ENCODE measurements around the gene LPCAT2. TPM values are rescaled to one million over a fixed set of nuclear protein-coding genes. Genes with fewer than 3 reads are reported as not detected.

Gene LPCAT2
- total RNA-seq, 4 donors from 2014 or later = 8.0 to 27.1 (median 18.0) TPM

DNA sequence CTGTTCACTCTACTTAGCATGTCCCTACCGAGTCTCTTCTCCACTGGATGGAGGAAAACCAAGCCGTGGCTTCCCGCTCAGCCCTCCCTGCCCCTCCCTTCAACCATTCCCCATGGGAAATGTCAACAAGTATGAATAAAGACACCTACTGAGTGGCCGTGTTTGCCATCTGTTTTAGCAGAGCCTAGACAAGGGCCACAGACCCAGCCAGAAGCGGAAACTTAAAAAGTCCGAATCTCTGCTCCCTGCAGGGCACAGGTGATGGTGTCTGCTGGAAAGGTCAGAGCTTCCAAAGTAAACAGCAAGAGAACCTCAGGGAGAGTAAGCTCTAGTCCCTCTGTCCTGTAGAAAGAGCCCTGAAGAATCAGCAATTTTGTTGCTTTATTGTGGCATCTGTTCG is 2.8 kb upstream of the LPCAT2 start:
- Histone ChIP-seq H3K4me1 (peaks cover 0 to 56% (median 14%) of the 10 kb centered on the region in 3 donors), H3K9me3 (no peaks in the 10 kb centered on the region), H3K36me3 (peaks cover 0 to 21% of the 10 kb centered on the region in 2 donors), H3K4me3 (no peak overlapping the region), H3K27me3 (peaks cover 19% of the 10 kb centered on the region), H3K27ac (no peak overlapping the region)
- TF ChIP-seq EP300 (IDR thresholded peaks at IDR 0.05) (no peak), POLR2A (IDR thresholded peaks at IDR 0.05) (no peak), POLR2AphosphoS5 (IDR thresholded peaks at IDR 0.05) (no peak)
- TF ChIP-seq, protein P1, sequence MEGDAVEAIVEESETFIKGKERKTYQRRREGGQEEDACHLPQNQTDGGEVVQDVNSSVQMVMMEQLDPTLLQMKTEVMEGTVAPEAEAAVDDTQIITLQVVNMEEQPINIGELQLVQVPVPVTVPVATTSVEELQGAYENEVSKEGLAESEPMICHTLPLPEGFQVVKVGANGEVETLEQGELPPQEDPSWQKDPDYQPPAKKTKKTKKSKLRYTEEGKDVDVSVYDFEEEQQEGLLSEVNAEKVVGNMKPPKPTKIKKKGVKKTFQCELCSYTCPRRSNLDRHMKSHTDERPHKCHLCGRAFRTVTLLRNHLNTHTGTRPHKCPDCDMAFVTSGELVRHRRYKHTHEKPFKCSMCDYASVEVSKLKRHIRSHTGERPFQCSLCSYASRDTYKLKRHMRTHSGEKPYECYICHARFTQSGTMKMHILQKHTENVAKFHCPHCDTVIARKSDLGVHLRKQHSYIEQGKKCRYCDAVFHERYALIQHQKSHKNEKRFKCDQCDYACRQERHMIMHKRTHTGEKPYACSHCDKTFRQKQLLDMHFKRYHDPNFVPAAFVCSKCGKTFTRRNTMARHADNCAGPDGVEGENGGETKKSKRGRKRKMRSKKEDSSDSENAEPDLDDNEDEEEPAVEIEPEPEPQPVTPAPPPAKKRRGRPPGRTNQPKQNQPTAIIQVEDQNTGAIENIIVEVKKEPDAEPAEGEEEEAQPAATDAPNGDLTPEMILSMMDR (IDR thresholded peaks at IDR 0.05) = no peak
- WGBS, 2 donors (ENCODE audit: low coverage in 1 of 2) = 84 to 87% methylated on average over 5 to 7 of the region's 7 CpGs
- no peak for ATAC-seq

DNA sequence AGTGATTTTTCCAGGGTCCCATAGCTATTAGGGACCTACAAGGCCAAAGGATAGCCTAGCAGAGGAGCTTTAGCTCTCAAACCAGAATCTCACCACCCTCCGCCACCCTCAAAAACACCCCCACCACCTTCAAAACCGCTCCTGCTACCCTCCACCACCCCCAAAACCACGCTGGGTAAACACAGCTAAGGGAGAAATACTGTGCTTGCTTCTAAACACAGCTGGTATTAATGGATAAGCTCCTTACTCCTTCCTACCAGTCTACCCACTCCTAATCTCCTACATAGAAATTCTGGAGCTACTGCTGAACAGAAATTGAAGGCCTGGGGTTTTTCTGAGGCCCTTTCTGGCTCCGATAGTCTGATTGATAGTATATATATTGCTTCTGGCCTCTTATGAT is 2.2 kb upstream of the LPCAT2 start:
- Histone ChIP-seq H3K4me3 (no peak overlapping the region), H3K27ac (no peak overlapping the region), H3K9me3 (no peaks in the 10 kb centered on the region), H3K27me3 (peaks cover 19% of the 10 kb centered on the region), H3K36me3 (peaks cover 0 to 18% of the 10 kb centered on the region in 2 donors), H3K4me1 (peaks cover 0 to 50% (median 14%) of the 10 kb centered on the region in 3 donors)
- WGBS, 2 donors (ENCODE audit: low coverage in 1 of 2) = 72% methylated on average over 3 of the region's 4 CpGs; no CpG with 5 or more reads in 1 of the 2 donors
- TF ChIP-seq POLR2AphosphoS5 (IDR thresholded peaks at IDR 0.05) (no peak), EP300 (IDR thresholded peaks at IDR 0.05) (no peak), POLR2A (IDR thresholded peaks at IDR 0.05) (no peak)
- TF ChIP-seq, protein P1 (IDR thresholded peaks at IDR 0.05) = no peak
- no peak for ATAC-seq

DNA sequence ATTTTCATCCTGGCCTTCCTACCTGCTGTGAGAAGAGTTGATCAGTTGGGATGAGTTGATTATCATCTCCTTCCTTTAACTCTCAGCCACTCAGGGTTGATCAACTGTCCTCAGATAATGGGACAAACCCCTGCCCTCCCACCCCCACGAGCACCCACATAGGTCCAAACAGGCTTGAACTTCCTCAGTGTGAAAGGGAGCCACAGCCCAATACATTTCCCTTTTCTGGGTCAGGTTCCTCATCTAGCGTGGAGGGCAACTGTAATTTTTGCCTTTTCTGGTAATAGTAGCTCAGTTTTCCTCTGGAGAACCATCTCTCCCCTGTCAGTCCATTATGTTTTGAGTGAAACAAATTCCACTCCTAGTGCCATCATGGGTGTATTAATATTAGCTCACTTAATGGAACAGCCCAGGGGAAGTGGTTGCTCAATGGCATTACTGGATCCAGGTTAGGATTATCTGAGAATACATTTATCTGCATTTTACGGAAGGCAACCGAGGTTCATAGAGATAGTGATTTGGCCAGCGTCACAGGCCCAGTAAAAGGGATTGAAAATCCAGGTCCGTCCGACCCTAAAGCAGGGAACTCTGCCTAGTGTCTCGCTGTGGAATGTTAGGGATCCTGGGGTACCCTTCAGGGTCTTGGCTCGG is 476 bp upstream of the LPCAT2 start:
- H3K27ac ChIP-seq = peak overlapping the region in 3 of 4 donors; percentile 72 to 84 (median 73)
- peaks cover 0 to 33% (median 2%) of the 10 kb centered on the region in 3 donors for H3K4me1 ChIP-seq
- H3K36me3 ChIP-seq = peaks cover 0 to 18% of the 10 kb centered on the region in 2 donors
- TF ChIP-seq POLR2AphosphoS5 (IDR thresholded peaks at IDR 0.05) = no peak
- no peak for TF ChIP-seq EP300 (IDR thresholded peaks at IDR 0.05)
- H3K9me3 ChIP-seq = peaks cover 0 to 13% (median 0%) of the 10 kb centered on the region in 3 donors
- peak overlapping the region; percentile 38 to 72 for H3K4me3 ChIP-seq
- ATAC-seq = peak; percentile 40
- WGBS, 2 donors (ENCODE audit: low coverage in 1 of 2) = 28 to 72% methylated on average over 2 to 7 of the region's 9 CpGs
- H3K27me3 ChIP-seq = peaks cover 19% of the 10 kb centered on the region

DNA sequence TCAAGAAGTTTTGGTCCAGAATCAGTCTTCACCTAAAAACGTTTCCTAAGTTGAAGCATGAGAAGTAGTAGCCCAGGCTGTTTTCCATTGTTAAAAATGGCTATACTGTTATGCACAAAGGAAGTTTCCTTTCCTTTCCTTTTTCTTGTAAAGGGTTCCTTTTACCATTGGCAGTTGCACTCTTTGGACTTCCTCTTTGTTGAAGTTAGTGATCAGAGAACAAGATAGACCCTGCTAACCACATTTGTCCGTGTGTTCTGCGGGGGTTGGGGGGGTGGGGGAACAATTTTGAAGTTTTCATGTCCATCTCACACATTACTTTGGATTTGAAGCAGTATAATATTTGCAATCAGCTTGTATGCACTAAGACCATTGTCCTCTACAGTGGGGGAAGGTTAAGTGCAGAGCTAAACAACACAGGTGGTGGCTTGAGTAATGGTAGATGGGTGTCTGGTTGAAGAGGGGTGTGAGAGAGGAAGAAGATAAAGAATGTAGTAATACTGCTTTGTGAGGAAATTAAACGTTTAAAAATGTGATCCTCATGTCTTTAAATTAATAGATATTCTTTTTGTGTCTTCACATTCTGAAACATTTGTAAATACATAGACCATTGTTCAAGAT is 1.4 kb downstream of the LPCAT2 start:
- Histone ChIP-seq H3K4me3 (peak overlapping the region in 1 of 2 donors; percentile 72), H3K27me3 (peaks cover 19% of the 10 kb centered on the region), H3K27ac (peak overlapping the region in 1 of 4 donors; percentile 84), H3K9me3 (peaks cover 0 to 18% (median 0%) of the 10 kb centered on the region in 3 donors), H3K36me3 (peaks cover 0 to 15% of the 10 kb centered on the region in 2 donors), H3K4me1 (peaks cover 0 to 23% (median 0%) of the 10 kb centered on the region in 3 donors)
- TF ChIP-seq, protein P1 (IDR thresholded peaks at IDR 0.05) = no peak
- TF ChIP-seq POLR2AphosphoS5 (IDR thresholded peaks at IDR 0.05) (no peak), POLR2A (IDR thresholded peaks at IDR 0.05) (no peak), EP300 (IDR thresholded peaks at IDR 0.05) (no peak)
- WGBS, 2 donors (ENCODE audit: low coverage in 1 of 2) = 28 to 48% methylated on average over 3 to 4 of the region's 4 CpGs
- no peak for ATAC-seq

DNA sequence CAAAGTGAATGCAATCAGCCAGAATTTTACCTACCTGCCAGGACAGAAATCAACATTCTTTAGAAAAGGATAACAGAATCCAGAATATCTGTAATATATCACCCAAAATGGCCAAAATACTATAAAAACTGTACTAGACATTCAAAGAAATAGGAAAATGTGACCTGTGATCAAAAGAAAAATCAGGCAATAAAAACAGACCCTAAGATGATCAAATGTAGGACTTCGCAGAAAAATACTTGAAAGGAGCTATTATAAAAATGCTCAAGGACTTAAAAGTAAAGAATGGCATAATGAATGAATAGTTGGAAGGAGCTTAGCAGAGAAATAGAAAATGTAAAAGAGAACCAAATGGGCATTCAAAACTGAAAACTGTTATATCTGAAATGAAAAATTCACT is 4.1 kb downstream of the LPCAT2 start:
- Histone ChIP-seq H3K36me3 (no peaks in the 10 kb centered on the region), H3K9me3 (peaks cover 0 to 18% (median 0%) of the 10 kb centered on the region in 3 donors), H3K4me3 (no peak overlapping the region), H3K27me3 (peaks cover 19% of the 10 kb centered on the region), H3K27ac (no peak overlapping the region), H3K4me1 (peaks cover 0 to 23% (median 0%) of the 10 kb centered on the region in 3 donors)
- ATAC-seq = no peak
- no peak for TF ChIP-seq POLR2AphosphoS5 (IDR thresholded peaks at IDR 0.05)
- TF ChIP-seq POLR2A (IDR thresholded peaks at IDR 0.05) = no peak
- TF ChIP-seq, protein P1 (IDR thresholded peaks at IDR 0.05) = no peak
- no peak for TF ChIP-seq EP300 (IDR thresholded peaks at IDR 0.05)
- 88 to 100% methylated on average over 1 of the region's 1 CpG for WGBS, 2 donors (ENCODE audit: low coverage in 1 of 2)

Measured in gastroesophageal sphincter (tissue), 4 donors.